GM19324 (cell line): ENCODE data around the gene LPIN1.

Experiments used
- ATAC-seq: cut with Tn5 transposase; IDR thresholded peaks from one replicate; pipeline ENCODE4 v1.9.1; 2021; ENCODE audit warnings: mild to moderate bottlenecking, moderate library complexity; ENCODE audit not compliant: unreplicated experiment, low FRiP score

LPIN1 gene

DNA sequence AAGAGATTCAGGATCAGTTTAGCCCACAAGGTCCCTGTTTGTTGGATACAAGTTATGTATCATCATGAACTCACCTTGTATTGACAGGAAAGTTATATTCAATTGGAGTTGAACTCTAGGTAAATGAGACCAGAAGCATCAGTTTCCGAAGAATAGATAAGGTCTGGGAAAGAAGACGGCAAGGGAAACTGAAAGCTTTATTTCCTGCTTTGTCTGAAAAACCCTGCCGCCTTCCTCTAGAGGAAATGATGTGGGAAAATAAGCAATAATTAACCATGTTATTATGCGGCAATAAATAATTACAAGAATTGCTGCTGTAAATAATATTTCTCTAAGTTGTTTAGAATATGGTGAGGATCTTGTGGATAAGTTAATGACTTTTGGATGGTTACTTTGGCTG is 32.0 kb downstream of the LPIN1 start:
- no peak for ATAC-seq

DNA sequence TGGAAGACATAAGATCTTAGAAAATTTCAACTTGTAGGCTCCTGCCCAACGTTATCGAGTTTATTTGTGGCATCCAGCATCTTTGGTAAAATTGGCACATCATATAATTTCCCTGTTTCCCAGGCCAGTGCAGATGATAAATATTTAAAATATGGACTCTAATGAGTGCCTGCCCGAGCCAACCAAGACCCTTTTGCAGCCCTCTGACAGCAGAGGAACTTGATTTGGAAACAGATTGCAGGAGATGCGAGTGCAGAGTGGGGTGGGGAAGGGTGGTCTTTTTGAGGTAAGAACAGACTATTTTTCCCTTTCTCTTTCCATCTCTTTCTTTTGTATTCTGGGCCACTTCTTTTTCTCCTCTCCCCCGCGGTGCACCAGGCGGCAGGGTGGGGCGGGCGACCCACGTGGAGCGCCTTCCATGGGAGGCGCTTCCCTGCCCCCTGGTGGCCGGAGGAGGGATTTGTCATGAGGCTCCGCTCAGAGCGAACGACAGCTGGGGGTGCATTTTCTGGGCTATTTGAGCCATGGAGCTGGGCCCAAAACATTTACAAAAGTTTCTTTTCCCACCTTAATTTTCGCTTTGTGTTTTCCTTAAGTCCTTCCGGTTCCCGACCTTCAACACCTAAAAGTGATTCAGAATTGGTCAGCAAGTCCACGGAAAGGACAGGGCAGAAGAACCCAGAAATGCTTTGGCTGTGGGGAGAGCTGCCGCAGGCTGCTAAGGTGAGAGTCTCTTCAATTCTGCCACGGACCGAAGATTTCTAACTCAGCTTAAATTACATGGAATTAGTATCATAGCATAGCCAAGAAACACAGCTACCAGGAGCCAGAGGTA is 32.7 kb downstream of the LPIN1 start:
- peak; percentile 89 for ATAC-seq

DNA sequence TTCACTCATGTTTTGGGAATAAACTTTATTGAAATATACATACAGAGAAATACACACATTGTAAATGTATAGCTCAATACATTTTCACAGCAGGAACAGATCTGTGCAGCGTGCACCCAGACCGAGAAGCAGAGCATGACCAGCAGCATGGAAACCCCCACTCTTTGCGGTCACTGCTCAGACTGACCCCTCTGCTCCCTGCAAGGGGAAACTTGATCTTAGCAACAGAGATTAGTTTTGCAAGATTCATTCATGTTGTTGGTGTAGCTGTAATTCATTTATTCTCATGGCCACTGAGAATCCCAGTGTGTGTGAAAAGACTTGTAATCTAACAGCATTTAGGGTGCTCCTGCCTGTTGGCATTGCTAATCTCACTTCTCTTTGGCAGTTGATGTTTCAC is 35.2 kb downstream of the LPIN1 start:
- ATAC-seq = no peak

GRCh38 chr2:11784280-11784679 is 37.8 kb downstream of the LPIN1 start:
- ATAC-seq = no peak

GRCh38 chr2:11784747-11785610 is 38.5 kb downstream of the LPIN1 start:
- no peak for ATAC-seq

DNA sequence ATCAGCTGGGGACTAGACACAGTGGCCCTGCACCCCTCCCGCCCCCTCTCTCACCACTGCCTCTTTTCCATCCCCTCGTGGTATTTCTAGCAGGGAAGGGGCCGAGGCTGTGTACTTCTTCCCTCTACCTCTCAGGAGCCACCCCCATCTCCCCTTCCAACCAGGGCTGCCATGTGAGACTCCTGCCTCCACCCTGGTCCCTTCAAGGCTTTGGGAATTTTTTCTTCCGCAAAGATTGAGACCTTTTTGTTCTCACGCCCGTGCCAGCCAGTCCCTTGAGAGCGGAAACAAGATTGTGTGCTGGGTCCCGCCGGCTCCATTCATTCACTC is 39.1 kb downstream of the LPIN1 start:
- no peak for ATAC-seq

DNA sequence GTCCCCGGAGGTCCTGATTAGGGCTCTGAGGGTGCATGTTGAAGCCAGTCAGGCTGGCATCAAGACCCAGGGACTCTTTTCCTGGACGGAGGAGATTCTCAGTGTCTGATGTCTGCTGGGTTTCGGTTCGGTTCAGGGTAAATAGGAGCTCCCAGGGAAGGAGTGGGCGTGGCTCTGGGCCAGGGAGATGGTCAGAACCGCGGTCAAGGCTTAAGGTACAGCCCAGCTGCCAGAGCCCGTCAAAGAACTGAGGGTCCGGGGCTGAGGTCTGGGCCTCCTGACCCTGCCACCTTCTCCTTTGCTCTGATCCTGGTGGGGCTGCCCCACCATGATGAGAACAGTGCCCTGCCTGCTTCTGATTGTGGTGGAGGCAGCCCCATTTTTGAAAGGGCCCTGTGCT is 39.8 kb downstream of the LPIN1 start:
- no peak for ATAC-seq

DNA sequence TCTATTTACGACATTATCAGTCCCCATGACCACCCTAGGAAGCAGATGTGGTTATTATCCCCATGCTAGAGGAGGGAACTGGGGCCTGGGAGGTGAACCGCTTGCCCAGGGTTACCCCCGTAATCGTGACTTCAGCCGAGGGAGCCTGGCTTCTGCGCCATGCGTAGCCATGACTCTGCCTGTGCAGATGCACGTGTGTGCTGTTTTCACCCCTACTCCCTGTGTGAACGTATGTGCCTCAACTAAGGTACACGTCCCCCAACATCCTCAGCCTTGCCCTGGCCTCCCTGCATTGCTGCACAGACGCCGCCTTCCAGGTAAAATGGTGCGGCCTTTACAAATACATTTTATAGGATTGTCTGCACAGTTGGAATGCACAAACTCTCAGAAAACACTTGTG is 40.2 kb downstream of the LPIN1 start:
- no peak for ATAC-seq

DNA sequence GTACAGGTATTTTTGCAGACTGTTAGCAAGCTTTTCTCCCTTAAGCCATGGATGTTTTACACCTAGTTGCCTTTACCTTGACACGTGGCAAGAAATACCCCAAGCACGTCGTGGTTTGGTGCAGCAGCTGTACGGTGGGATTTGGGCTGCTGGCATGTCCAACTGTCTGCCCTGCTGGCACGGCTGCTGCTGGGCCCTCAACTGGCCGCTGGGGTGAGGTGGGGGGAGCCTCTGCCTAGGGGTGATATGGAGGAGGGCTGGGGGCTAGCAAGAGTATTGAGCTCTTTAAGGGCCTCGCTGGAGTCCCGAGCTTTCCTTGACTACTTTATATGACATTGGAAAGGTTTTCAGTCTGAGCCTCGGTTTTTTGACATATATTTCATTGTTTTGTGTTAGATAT is 41.6 kb downstream of the LPIN1 start:
- no peak for ATAC-seq

DNA sequence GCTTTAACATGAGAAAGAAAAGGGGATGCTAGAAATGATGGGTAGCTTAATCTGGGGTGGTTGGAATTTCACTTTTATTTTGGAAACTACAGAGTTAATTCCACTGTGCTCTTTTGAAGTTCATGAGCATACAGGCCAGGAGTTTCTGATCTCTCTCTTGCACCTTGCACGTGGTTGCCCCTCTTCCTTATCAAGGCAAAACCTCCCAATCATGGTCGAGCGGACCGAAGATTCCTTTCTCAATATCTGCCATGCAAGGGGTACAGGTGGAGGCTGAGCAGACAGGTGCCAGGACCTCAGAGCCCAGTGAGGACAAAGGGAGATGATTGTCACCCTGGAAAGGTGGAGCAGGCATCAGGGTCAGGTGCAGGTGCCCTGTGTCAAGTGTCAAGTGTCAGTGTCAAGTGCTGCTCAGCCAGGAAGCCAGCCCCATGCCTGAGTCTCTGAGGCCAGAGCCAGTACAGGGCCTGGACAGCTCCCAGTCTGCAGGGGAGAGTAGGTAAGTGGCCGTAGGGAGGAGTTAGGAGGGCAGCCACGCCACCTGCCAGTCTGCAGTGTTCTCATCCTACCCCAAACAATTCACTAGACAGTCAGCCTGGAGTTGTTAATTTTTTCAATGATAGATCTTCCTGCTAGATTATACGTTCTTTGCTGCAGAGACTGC is 42.2 kb downstream of the LPIN1 start:
- no peak for ATAC-seq

DNA sequence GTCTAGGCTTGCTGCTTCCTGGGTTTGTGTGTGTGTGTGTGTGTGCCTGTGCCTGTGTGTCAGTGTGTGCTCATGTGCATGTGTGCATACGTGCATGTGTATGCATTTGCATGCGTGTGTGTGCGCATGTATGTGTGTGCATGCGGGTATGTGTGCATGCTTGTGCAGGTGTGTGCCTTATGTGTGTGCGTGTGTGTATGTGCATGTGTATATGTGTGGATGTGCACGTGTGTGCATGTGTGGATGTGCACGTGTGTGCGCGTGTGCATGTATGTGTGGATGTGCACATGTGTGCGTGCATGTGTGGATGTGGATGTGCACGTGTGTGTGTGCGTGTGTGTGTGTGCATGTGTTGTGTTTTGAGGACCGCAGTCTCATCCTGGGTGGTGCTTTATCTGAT is 42.8 kb downstream of the LPIN1 start:
- ATAC-seq = no peak

DNA sequence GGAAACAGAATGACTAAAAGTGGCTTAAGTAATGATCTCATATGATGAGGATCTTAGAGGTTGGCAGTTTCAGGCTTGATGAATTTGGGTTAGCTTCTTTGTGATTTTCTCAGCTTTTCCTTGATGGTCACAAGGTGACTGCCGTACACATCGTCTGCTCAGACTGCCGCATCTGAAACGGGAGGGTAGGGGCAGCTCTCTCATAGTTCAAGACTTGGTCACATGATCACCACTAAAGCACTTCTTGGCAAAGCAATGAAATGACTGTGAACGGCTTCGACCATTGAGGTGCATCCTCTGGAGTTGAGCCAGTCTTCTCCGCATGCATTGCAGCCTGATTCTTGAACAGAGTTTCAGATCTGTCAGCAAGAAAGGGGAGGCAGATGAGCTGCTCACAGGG is 43.8 kb downstream of the LPIN1 start:
- no peak for ATAC-seq

DNA sequence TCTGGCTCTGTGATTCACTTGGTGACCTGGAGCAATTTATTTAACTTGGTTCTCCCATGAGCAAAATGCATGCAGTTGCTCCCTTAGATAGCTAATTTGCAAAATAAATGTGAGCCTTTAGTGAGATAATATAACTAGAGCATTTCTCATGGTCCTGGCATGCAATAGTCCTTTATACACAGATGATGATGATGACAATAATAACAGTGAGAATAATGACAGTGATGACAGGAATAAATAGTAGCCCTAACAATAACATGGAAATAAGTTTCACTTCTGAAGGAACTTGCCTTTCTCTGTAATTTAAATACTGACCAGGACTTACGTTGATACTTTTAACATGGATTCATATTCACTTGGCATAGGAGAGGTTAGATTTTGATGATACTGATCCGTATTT is 49.2 kb downstream of the LPIN1 start:
- ATAC-seq = no peak

DNA sequence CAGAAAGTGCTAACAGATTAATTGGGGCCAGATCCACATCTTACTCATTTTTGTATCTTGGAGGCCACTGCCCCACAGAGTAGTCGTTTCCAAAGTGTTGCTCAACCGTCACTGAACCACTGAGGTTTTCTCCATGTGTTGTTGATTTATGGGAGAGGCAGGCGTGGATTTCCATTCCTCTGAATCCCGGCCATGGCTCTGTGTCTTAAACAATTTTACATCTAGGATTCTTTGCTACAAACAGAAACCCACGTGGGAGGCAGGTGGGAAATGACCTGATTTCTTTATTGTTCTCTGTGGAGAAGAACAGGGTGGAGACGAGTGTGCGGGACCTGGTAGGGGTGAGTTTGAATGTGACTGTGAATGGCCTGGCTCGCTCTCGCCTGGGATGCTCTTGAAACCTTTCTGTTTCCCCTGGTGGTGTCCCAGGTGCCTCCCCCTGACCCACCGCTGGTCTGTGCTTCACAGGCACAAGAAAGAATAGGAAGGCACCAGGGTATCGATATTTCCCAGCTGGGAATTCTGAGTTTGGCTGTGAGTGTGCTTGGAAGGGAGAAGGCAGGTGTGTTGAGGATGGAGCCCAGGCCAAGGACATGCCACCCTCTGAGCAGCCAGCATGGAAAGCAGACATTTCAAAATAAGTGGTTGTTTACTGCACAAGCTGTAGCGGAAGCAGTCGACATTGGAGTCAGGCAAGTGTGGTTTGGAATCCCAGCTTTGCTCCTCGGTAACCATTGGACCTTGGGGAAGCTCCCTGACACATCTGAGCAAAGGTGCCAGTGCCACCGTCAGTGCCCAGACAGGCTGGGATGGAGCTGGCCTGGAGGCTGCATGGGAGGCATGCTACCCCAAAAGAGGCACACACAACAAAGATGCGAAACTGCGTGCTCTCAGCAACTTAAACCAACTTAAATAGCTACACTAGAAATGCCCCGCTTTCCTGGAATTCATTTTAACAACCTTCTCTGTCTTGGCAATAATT is 50.0 kb downstream of the LPIN1 start:
- no peak for ATAC-seq

GRCh38 chr2:11797846-11798245 is 51.4 kb downstream of the LPIN1 start:
- no peak for ATAC-seq

- ATAC-seq = no peak
Observed at GRCh38 chr2:11798701-11799435, 52.4 kb downstream of the LPIN1 start.

- no peak for ATAC-seq
Observed at GRCh38 chr2:11799826-11800225, 53.4 kb downstream of the LPIN1 start.

DNA sequence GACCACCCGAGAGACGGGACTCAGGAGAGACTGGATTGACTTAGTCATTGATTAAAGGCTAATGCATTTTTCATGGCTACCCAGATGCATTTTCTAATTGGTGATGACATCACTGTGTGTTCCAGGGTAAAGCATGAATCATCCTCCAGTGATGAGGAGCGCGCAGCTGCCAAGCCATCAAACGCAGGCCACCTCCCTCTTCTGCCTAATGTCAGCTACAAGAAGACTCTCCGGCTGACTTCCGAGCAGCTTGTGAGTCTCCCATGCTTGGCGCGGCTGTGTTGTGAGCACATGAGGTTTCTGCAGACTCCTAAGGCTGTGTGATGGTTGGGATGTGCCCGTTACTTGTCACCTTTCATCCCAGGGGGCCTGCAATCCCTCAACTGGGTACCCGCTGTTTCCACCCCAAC is 56.4 kb downstream of the LPIN1 start:
- ATAC-seq = no peak

- ATAC-seq = no peak
Observed at GRCh38 chr2:11805024-11805423, 58.6 kb downstream of the LPIN1 start.

DNA sequence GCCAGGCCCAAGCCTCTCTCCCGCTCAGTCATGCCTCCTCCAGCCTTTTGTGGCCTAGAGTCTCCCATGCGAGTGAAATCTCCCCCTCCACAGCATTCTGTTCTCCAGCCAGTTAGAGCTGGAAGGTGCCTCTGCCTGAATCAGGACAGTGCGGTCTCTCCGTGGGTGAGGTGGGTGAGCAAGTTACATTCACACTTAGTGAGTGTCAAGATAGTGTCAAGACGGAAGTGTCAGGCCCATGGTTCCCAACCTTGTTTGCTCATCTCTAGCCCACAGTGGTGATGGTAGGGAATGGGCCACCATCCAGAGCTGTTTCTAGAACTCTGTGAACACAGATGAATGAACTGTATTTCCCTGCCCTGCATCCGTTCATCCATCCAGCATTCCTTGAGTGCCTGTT is 59.5 kb downstream of the LPIN1 start:
- ATAC-seq = no peak
